HG02870 (cell line): ENCODE measurements around the gene C9.

Source experiments
- ATAC-seq: cut with Tn5 transposase; IDR thresholded peaks from one replicate; pipeline ENCODE4 v1.9.1; 2021; ENCODE audit warnings: mild to moderate bottlenecking, moderate library complexity; ENCODE audit not compliant: unreplicated experiment

Gene C9

GRCh38 chr5:39376293-39376714 is 12.0 kb upstream of the C9 start:
- peak; percentile 65 for ATAC-seq

GRCh38 chr5:39373791-39374190 is 9.5 kb upstream of the C9 start:
- ATAC-seq: no peak

GRCh38 chr5:39371367-39371635 is 7.0 kb upstream of the C9 start:
- no peak for ATAC-seq

DNA sequence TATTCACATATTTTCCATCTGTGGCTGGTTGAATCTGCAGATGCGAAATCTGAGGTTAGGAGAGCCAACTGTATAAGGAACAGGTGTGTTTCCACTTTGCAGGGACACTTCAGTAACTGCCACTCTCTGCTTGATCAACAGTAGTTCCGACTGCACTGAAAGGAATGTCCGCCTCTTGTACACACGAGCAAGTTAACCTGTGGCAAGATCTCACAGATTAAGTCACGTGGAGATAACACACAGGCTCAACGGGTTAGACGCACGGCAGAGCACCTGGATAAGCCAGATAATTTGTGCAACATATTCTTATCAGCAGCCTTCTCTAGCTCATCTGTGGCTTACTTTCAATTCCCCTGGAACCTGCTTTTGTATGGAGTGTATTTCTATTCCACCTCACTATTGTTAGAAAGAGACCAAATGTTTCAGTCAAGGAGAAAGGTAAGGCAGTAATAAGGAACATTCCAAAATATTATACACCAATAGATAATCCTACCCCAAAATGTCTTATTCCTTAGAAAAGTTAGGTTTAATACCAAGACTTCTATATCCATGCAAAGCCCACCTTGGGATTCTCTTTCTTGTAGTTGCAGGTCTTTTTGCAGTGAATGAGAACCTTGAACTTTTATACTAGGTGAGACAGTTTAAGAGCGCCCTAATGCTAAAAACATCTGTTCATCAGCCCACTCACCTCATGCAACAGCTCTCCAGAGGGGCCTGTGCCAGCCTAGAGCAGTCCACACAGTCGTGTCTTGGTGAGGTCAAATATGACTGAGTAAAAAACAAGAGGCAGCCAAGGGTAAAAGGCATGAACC is 6.5 kb upstream of the C9 start:
- ATAC-seq: no peak

DNA sequence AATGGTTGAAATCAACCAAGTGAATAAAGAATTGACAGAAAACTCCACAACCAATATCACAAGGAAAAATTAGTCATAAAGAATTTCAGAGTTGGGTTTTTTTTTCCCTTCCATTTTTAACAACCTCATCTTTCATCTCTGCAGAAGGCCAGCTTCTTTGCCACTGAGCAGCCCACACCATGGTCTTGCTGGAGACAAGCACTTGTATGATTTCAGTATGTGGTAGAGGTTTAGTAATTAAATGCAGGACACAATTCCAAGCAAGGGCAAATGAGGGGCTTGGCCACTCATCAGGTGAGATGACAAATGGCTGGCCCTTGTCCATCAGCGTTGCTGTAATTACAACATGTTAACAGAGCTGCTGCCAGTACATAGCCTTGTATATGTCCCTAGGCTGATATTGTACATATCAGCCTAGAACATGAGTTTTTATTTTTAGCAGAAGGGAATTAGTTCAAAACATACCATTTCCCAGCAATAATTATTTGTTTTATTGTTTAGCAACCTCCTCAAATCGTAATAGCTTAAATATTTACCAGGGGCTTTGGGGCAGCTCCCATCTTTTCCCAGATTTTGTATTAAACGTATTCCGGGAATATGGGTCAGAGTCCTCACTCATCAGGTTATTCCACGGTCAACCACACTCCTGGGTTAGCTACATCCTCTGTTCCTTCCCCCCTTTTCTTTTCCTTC is 5.0 kb upstream of the C9 start:
- ATAC-seq: no peak

- no peak for ATAC-seq
These were observed 3.8 kb upstream of the C9 start for GRCh38 chr5:39368116-39368515.

DNA sequence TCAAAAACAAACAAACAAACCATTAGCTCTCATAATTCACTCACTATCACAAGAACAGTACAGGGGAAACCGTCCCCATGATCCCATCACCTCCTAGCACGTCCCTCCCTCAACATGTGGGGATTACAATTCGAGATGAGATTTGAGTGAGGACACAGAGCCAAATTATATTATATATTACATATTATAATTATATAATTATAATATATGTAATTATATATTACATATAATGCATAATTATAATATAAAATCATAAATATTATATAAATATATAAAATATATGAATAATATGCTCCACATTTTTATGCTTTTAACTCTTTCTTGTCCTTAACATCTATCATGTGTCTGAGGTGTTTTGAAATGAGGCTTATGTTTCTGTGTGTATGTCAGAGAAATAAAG is 3.4 kb upstream of the C9 start:
- no peak for ATAC-seq

GRCh38 chr5:39363217-39363616 is 1.1 kb downstream of the C9 start:
- ATAC-seq: no peak

- ATAC-seq: no peak
These were observed 1.6 kb downstream of the C9 start for GRCh38 chr5:39362646-39363045.

DNA sequence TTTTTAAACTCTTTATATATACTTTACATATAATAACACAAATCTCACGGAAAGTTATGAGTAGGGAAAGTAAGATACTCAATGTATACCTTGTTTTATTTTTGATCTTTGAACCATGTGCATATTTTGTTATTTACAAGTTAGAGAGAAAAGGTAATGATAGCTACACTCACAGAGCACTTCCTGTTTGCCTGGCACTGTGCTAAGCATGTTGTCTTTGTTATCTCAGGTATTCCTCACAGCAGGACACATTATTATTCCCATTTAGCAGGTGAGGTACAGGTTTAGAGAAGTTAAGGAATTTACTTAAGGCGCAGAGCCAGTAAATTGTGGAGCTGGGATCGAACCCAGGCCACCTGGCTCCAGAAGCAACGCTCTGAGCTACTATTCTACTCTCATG is 3.0 kb downstream of the C9 start:
- no peak for ATAC-seq

DNA sequence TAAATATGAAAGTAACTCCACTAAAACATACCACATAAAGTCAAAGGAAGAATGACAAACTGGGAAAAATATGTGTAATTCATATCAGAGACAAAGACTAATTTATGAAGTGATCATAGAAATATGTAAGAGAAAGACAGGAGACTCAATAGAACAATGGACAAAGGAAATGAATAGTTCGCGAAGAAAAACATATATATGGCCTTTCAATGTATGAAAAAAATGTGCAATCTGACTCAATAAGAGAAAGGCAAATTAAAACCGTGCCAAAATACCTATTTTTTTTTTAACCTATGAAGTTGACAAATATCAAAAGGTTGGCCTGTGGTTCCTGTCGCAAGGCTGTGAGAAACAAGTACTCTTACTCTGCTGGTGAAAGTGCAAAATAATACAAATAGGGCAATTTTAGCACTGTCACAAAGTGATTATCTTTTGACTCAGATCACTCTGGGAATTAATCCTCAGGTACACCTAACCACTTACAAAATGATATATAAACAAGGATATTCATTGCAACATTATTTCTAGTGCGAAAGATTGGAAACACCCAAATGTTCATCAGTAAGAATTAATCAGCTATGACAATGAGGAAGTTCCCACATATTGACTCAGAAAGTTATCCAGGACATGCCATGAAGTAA is 3.7 kb downstream of the C9 start:
- ATAC-seq: no peak

- ATAC-seq: no peak
These were observed 8.0 kb downstream of the C9 start for GRCh38 chr5:39356263-39356662.

- ATAC-seq: no peak
These were observed 9.0 kb downstream of the C9 start for GRCh38 chr5:39355324-39355723.

DNA sequence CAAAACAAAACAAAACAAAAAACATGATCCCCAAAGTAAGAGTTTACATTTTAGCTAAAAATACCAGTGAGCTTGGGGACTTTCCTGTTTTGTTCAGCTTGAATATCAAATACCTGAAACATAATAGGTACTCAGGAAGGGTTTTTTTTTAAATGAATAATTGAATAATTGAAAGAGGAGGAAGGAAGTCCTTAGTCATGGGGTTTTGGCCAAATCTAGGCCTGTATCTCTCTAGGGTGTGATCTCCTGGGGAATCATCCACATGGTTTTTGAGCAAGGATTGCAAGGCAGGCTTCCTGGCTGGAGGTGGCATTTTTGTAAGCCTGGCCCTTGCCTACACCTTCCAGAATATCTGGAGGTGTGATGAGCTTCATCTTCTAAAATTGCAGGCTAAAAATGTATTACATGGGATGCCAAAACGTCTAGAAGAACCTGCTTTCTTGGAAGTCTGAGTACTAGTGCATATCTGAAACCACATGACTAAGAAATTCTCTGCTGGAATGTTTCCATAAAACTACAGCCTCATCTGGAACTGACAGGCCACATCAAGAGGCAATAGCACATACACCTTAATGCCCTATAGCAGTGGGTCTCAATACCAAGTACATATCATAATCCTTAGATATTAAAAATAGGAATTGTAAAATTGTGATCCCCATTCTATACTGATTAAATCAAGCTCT is 10.4 kb downstream of the C9 start:
- ATAC-seq: no peak

DNA sequence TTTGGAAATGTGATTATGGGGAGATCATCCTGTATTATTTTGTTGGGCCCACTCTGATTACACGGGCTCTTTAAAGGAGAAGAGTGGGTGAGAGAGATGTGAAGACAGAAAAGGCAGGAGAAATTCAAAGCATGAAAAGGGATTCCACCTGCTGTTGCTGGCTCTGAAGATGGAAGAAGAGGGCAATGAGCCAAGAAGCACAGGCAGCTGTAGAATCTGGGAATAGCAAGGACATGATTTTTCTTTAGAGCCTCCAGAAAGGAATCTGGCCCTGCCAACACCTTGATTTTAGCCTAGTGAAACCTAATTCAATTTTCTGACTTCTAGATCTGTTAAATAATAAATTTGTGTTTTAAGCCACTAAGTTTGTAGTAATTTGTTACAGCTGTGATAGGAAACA is 11.3 kb downstream of the C9 start:
- ATAC-seq: no peak

GRCh38 chr5:39352170-39352569 is 12.1 kb downstream of the C9 start:
- no peak for ATAC-seq

DNA sequence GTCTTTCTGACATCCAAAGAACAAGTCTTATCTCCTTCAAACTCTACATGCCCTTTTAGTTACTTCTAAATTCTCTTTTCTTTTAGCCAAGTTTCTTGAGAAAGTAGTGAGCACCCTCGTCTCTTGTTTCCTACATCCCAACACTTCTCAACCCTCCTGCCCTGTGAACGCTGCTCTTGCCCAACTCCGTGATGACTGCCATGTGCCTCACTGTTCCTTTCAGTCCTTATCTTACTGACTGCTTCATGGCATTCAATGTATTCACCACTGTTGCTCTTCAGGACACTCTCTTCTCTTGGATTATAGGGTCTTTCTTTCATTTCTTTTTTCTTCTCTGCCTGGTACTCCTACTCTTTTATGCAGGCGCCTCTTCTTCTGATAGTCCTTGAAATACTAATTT is 14.8 kb downstream of the C9 start:
- no peak for ATAC-seq

GRCh38 chr5:39342460-39342859 is 21.8 kb downstream of the C9 start:
- no peak for ATAC-seq

- no peak for ATAC-seq
These were observed 22.4 kb downstream of the C9 start for GRCh38 chr5:39341896-39342295.

GRCh38 chr5:39340506-39340905 is 23.8 kb downstream of the C9 start:
- ATAC-seq: no peak

DNA sequence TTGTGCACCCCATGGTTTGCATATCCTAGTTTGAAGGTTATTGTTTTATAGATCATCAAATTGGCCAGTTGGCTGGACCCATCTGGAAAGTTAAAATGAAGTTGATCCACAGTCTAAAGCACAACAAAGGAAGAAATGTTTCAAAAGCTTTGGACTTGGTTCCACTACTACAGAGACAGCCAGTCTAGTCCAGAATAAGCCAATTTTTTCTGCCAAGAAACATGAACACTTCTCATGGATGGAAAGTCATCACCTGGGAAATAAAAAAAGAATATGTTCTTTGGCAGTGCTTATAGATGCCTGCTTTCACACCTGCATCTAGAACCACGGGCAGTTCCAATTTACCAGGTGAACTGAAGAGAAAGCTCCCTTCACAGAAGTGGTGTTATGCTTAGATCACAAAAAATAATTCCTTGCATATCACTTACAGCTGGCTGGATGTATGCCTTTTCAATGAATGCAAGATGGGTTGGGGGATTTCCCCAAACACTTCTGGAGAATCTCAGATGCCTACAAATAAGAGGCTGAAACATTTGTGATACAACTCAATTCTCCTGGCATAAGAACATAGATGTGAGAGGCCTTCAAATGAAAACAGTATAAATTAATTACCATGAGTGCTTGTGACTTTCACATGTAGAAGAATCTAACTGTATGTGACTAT is 26.9 kb downstream of the C9 start:
- ATAC-seq: no peak
